ENCODE measurements around the gene NXPE1. TPM values are rescaled to one million over a fixed set of nuclear protein-coding genes. Genes with fewer than 3 reads are reported as not detected.

The NXPE1 gene
- total RNA-seq, 1 experiment from 2014 or later: not detected

- DNase-seq (ENCODE audit: low read depth, low spot score): no peak
- in situ Hi-C loops (cut with HindIII; ENCODE audit: low pct_unique_long_range_greater_than_20kb, low sequenced_read_pairs): no loop called here
Observed at GRCh38 chr11:114478001-114478410, 81.7 kb downstream of the NXPE1 start.

- DNase-seq (ENCODE audit: low read depth, low spot score): no peak
- in situ Hi-C loops (cut with HindIII; ENCODE audit: low pct_unique_long_range_greater_than_20kb, low sequenced_read_pairs): no loop called here
Observed at GRCh38 chr11:114472661-114473060, 87.0 kb downstream of the NXPE1 start.

Small RNA genes within 50 kb of the gene (small RNA-seq; reads per million reads assigned to genes)
- 0 to 0.08 reads per million in 2 experiments for gene RF01210

Other genes with a start within 250 kb of the NXPE1 start
- gene C11orf71, start 159.4 kb downstream of the NXPE1 start, total RNA-seq (2014; rRNA removed; shearing (Covaris generic)): 7.9 and 8.7 TPM in 2 replicates
- 23.8 and 29.0 TPM in 2 replicates for gene RBM7, start 159.2 kb downstream of the NXPE1 start, total RNA-seq (2014; rRNA removed; shearing (Covaris generic))
- 108 and 118 TPM in 2 replicates for gene REXO2, start 120.4 kb downstream of the NXPE1 start, total RNA-seq (2014; rRNA removed; shearing (Covaris generic))
- not detected in 2 replicates for gene NXPE4, start 35.9 kb upstream of the NXPE1 start, total RNA-seq (2014; rRNA removed; shearing (Covaris generic))
- not detected in 2 replicates for gene NXPE2, start 118.6 kb upstream of the NXPE1 start, total RNA-seq (2014; rRNA removed; shearing (Covaris generic))